ENCODE data around the gene ADPRHL1.

DNA sequence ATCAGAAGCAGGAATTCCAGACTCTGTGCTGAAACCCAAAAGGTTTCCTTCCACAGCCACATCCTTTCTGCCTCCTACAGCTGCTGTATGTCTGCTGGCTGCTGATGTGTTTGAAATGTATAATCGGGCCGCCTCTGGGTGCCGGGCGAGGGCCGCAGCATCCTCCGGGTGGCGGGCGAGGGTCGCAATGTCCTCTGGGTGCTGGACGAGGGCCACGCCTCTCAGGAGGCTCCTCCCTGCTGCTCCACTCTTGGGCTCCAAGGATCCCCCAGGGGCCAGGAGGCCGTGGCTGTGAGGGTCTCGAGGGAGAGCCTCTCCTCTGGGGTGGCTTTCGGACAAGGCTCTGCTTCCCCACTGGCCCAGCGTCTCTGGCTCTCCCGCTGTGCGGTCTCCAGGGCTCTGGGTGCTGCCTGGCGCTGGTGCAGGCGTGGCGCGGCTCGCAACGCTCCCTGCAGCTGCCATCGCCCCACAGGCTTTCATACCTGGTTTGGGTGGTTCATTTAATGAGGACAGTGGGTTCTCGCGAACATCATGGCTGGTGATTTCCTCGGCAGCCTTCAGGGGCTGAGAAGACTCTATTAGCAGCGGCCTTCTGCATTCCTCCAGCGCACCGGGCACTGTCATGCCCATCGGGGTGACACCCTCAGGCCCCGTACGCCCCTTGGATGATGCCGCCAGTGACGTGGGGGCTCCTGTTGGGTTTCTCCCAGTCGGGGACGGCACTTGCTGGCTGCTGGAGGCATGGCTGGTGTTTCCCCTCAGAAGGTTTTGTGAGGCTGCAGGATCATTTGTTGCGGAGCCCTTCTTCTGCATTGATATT, 47.6 kb downstream of the ADPRHL1 start:
- TF ChIP-seq CTCF (IDR thresholded peaks at IDR 0.05), result no peak
- no peak for TF ChIP-seq POLR2A (IDR thresholded peaks at IDR 0.05)
